Activated T-cell treated with anti-CD3 and anti-CD28 coated beads for 1 hour (primary cell): ENCODE results near the gene RNF149.
"Not testable (repeated sequence)": the region's sequence is repeated elsewhere in the genome, so short reads cannot be mapped to it uniquely, and the experiment has no call there.

ENCODE experiments used
- DNase-seq: peaks from one replicate; pipeline ENCODE4 v3.0.0-alpha.2; 2020; ENCODE audit warnings: low read depth

Gene RNF149

DNA sequence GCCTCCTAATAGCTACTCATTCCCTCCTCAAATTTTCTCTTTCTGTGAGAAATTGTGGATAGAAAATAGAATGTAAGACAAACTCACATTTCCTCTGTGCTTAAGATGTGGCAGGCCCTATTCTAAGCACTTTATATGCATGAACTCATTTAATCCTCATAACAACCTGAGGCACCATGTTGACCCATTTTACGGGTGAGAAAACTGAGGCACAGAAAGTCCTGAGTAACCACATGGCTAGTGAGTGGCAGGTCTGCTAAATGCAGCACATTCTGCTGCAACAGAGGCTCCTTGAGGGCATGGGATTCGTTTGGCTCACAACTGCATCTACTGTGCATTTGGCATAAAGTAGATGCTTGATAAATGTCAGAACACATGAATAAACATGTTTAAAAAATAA is 22.7 kb upstream of the RNF149 start:
- no peak for DNase-seq

DNA sequence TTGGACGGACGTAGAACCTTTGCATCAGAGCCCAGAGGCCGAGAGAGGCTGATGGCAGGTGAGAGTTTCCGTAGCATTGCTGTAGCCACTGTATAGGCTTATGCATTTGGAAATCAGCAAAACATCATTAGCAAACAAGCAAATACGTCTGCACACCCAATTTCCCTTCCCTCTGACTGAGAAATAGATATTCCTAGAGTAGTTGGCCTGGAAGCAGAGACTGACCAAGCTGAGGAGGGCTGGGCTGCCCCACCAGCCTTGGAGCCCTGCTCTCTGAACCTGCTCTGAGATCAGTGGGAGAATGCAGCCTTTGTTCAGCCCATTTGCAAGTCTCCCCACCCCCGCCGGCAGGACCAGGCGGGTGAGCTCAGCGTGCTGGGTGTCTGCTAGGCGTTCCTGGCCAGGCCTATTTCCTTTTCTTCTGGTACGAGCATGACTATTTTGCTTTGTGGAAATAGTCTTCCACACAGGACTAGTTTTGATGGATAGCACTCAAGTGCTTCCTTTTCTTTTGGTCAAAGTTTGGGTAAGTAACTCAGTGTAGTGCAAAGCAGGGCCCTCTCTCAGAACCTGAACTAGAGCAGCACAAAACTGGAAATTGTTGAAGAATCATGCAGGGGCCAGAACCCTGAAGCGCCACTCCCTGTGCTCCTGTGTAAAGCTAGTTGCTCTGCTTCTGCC is 21.9 kb upstream of the RNF149 start:
- DNase-seq = no peak

DNA sequence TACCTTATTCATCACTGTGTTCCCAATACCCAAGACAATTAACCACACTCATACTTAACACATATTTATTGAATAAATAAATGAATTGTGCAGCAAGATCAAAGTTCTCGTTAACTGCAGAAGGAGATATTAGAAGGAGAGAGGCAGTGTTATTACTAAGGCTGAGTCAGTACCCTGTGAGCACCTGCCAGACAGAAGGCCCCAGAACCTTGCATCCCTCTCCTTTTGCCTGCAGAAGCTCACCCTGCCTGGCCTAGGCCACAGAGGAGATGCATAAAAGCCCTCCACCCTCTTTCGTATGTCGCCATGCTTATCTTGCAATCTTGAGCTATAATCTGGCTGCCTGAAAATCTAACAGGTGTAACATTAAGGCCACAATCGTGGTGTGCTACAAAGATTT is 20.5 kb upstream of the RNF149 start:
- no peak for DNase-seq

- DNase-seq = no peak
Observed at GRCh38 chr2:101328474-101329007, 20.0 kb upstream of the RNF149 start.

DNA sequence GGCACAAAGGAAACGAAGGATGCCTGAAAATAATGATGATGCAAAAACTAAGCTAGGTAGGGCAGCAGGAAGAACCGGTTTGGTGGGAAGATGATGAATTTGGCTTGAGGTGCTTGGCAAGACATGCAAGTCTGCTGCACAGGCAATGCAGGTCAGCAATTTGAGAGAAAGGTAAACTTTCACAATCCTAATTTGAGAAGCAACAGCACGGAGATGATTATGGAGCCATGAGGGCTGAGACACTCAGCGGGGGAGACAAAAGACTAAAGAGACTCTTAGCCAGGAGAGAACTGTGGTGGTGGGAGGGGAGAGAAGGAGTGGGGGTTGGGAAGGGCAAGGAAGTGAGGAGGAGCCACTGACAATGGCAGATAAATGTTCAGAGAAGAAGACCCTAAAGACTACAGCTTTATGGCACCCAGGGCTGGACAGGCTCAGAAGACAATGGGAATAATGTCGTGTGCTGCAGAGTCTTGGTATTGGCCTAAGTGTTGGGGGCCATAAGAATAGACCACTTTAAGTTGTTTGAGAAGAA is 19.4 kb upstream of the RNF149 start:
- no peak for DNase-seq

- no peak for DNase-seq
Observed at GRCh38 chr2:101325425-101325824, 16.9 kb upstream of the RNF149 start.

DNA sequence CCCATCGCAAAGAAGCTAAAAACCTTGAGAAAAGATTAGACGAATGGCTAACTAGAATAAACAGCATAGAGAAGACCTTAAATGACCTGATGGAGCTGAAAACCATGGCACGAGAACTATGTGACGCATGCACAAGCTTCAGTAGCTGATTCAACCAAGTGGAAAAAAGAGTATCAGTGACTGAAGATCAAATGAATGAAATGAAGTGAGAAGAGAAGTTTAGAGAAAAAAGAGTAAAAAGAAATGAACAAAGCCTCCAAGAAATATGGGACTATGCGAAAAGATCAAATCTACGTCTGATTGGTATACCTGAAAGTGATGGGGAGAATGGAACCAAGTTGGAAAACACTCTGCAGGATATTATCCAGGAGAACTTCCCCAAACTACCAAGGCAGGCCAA is 8.1 kb upstream of the RNF149 start:
- DNase-seq = not testable (repeated sequence)

DNA sequence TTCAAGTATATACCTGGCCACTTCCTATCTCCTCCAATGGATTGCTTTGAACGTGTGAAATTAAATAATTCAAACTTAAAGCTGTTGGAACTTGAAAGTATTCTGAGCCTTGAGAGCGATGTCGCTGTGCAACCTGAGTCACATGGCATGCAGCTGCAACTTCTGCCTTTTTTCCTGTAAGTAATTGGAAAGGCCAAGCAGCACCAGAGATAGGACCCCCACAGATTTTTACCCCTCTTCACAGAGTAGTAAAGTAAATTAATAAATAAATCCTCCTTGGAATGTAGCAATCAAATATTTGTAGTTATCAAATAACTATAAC is 3.2 kb upstream of the RNF149 start:
- no peak for DNase-seq

DNA sequence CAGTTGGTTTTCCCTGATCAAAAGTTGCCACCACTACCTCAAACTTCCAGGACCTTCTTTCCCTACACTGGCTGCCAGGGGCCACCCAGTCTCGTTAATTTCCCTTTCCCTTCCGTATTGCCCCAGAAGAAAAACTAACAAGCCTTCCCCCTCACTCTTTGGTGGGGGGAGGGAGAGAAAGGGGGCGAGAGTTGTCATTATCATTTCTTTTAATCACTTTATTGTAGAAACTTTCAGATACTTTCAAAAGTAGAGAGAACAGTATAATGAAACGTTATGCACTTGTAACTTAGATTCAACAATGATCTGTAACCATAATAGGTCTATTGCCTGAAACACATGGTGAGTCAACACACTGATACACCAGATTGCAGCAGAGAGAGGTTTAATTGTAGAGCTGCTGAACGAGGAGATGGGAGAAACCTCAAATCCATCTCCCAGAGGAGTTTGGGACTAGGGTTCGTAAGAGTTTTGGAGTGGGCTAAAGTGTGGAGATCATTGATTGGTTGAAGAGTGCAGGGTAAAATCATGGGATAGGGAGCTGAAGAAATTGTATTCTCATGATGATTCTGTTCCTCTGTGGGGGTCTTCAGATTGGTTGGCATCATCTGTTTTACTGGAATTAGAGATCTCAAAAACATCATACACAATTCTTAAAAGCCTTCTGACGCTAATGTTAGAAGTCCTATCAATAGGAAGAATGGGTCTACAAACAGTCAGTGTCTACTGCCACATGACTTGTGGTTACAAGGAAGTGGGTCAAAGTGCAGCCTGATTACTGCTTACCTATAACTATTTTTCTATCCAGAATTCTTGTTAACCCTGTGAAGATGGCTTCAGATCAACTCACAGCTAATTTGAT is 2.6 kb upstream of the RNF149 start:
- no peak for DNase-seq

DNA sequence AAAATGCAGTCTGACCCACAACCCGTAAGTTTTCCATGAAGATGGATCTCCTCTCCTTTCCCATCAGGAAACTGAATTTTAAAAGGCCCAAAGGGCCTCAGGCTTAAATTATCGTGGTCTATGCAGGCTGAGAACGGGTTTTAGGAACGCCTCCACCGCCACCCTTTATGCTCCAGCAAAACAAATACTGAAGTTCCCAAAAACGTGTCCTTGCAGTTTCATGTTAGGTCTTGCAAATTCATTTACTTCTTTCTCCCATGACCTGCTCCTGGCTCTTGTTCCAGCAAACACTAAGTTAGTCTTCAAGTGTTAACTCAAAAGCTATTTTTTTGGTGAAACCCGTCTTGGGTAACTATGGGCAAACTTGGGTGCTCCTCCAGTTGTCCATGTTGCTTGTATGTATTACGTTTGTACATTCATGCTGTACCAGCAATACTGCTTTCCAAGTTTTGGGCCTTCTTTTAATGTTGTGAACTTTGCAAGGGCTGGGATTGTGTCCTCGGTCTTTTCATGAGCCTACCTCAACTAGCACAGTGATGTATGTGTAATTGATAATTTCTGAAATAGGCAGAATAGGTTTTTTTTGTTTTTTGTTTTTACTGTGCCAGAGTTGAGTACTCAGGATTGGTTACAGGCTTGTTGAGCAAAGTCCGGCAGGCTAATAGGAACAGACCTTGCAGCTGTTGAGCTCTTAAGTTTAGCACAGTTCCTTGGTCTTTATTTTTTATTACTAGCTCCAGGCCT is 1.8 kb upstream of the RNF149 start:
- DNase-seq = no peak

GRCh38 chr2:101307950-101308431 is 510 bp downstream of the RNF149 start:
- DNase-seq = no peak

GRCh38 chr2:101307503-101307902 is 998 bp downstream of the RNF149 start:
- DNase-seq = no peak

DNA sequence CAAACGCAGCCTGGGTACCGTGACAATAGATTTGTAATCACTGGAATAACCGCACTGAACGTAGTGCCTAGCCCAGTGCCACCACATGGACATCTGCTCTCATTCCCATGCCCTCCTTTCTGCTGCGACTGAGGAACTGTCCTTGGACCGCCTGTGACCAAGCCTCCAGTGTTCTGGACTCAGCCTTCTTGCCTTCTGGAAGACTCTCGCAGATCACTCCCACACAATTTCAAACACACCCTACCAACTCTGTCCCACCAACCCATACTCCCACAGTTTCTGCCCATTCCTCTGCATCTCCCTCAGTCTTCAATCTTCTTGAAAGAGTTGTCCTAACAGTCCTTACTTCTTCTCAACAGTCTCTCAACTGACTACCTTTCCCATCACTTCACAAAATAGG is 2.1 kb downstream of the RNF149 start:
- DNase-seq = no peak

DNA sequence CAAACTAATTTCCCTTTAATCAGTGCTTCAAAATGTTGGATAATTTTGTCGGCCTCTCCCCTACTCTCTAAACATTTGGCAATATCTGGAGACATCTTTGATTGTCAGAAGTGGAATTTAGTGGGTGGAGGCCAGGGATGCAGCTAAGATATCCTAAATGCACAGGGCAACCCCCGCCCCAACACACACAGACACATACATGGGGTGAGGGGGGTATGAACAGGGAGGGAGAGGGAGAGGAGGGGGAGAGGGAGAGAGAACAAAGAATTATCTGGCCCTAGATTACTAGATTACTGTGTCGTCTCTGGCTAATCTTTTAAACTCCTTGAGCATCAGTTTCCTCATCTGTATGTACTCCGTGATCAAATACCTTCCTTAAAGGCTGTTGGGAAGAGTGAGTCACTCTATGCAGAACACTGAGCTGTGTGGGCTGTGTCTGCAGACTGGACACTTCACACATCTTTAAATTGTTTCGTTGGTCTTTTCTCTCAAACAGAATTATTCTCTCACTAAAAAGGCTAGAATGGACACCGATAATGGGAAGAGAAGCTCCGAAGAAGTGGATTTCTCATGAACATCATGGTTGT is 2.9 kb downstream of the RNF149 start:
- DNase-seq = no peak

DNA sequence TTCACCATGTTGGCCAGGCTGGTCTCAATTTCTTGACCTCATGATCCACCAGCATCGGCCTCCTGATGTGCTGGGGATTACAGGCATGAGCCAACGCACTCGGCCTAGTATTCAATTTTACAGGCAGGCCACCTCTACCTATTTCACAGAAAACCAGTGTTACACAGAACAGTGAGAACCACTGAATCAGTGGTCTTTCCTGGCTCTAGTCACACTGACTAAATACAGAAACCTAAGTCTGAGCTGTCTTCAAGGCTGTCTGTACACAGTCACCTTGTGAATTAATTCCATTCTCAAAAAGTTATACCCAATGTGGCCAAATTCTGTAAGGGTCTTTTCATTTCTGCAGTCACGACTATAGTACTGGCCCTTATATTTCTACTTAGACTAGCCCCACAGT is 3.5 kb downstream of the RNF149 start:
- no peak for DNase-seq

DNA sequence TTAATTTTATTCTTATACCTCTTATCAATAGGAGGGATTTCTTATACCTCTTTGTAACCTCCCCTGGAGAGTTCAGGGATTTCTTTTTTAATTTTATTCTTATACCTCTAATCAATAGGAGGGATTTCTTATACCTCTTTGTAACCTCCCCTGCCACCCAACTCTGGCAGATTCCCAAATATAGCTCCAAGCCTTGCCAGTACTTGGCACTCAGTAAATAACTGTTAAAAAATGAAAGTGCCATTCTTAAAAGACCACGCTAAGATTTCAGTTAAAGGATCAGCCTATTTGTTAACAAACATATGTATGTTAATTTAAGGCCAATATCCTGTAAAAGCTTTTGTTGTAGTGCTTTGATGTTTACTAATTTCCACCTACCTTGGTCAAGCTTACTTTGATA is 4.8 kb downstream of the RNF149 start:
- no peak for DNase-seq

- no peak for DNase-seq
Observed at GRCh38 chr2:101302016-101302415, 6.5 kb downstream of the RNF149 start.

DNA sequence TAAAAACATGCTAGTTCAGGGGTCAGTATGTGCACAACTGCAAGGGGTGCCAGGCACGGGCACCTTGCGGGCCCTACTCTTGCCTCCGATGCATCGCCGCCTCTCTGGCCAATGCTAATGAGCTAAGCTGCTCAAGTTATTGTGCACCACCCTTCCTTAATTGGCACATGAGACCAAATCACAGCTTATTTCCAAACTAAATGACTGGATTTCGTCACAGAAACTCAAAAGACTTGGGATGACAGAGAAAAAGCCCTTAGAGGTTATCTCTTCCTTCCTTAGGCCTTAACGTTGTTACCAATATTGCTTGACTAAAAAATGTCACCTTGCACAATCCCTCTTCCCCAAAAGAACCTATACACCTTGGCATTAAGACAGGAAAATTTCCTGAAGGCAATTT is 7.7 kb downstream of the RNF149 start:
- no peak for DNase-seq

GRCh38 chr2:101300164-101300563 is 8.3 kb downstream of the RNF149 start:
- DNase-seq = no peak

DNA sequence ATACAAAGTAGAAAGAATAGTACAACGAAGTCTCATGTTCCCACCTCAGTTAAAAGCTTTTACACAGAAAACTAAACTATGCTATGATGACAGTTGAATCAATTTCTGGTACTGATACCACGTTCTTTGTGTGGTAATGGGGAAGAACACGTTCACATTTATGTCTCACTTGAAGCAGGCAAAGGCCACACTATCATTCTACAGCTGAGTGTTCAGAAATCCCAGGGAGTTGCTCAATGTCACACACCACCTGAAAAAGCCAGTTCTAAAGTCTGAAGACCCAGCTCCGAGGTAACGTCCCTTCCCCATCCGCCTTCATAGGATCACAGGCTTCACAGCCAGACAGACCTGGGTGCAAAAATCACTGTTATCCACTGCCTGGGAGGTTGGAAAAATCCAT is 8.9 kb downstream of the RNF149 start:
- no peak for DNase-seq

DNA sequence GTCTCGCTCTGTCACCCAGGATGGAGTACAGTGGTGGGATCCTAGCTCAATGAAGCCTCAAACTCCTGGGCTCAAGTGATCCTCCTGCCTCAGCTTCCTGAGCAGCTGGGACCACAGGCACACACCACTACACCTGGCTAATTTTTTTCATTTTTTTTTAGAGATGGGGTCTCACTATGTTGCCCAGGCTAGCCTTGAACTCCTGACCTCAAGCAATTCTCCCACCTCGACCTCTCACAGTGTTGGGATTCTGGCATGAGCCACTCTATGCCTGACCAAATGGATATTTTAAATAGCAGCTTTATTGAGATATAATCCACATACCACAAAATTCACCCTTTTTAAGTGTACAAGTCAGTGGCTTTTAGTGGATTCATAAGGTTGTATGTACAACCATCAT is 11.1 kb downstream of the RNF149 start:
- no peak for DNase-seq

DNA sequence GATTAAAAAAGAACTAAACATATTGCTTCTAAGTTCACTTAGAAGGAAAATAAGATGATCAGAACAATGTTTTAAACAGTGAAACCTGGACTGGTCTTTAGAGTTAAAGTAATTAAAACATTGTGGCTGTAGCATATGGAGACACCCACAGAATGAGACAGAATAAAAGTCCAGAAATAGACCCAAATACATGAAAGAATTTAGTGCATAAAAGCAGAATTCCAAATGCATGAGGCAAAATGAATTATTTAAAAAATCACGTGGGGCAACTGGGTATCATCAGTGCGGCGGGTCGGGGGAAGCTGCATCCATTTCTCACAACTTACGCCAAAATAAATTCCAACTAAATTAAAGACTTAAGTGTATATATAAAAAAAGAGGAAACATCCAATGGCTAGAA is 12.1 kb downstream of the RNF149 start:
- DNase-seq = no peak
